ENCODE data around the gene SEZ6L2. TPM values are rescaled to one million over a fixed set of nuclear protein-coding genes. Genes with fewer than 3 reads are reported as not detected.
A peak's percentile ranks its signal among the peaks of the same experiment; 100 is the strongest.

SEZ6L2 gene
- total RNA-seq, 2 experiments from 2014 or later = 0.30 to 0.31 TPM

DNA sequence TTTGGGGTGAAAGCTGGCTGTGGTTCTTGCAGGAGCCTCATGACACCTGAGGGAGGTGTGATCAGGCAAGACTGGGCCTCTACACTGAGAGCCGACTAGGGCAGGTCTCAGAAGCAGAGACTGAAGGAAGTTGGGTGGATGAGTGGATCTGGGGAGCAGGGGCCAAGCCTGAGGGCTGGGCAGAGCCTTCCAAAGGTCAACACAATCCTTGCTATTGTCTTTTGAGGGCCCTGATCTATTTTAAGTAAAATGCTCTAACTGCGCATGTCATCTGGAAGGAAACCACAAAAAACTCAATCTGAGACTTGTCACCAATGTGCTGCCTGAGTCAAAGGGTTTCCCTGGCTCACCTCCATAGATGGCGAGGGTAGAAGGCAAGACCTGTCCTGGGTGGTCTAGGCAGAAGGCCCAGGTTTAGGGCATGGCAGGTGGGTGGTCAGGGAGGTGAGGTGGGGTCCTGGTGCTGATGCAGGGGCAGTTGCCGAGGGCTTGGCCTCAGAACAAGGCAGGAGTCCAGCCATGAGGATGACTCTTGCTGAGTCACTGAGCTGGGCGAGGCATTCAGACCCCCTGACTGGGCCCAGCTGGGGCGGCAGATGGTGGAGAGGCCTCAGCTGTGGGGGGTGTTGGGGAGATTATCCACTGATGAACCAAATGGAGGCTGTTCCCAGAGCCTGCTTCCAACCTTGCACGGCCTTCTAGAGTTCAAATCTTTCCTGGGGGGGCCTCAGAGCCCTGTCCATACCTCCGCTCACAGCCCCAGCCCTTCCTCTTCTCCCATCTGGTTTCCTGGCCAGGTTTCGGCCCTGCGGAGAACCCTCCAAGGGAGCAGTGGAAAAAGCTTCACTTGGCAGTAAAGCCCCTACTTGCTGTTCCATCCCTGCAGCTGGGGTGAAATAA, 74.0 kb downstream of the SEZ6L2 start:
- peak overlapping the region; percentile 90 for H3K27ac Mint-ChIP-seq
- CTCF ChIA-PET = interaction anchor here (0.6 to 6.3 kb wide), 7 partner anchors 9 to 125 kb away, joined by 3 to 77 read pairs (median 3); partner anchors contain the start of genes KCTD13 and PAGR1
- peaks cover 81% of the 10 kb centered on the region for H3K4me1 Mint-ChIP-seq (ENCODE audit: low read depth)
- peaks cover 14% of the 10 kb centered on the region for H3K36me3 Mint-ChIP-seq (ENCODE audit: low read depth)
- intact Hi-C loops (cut with micrococcal nuclease) = no loop called here
- H3K9me3 Mint-ChIP-seq = no peaks in the 10 kb centered on the region
- peak overlapping the region; percentile 55 for H3K4me3 Mint-ChIP-seq
- peak; percentile 78 for DNase-seq
- H3K27me3 Mint-ChIP-seq (ENCODE audit: low read depth) = no peaks in the 10 kb centered on the region

GRCh38 chr16:29824589-29825144, 74.7 kb downstream of the SEZ6L2 start:
- H3K27ac Mint-ChIP-seq = peak overlapping the region; percentile 90
- H3K9me3 Mint-ChIP-seq = no peaks in the 10 kb centered on the region
- H3K4me3 Mint-ChIP-seq = peak overlapping the region; percentile 55
- no peak for DNase-seq
- H3K4me1 Mint-ChIP-seq (ENCODE audit: low read depth) = peaks cover 81% of the 10 kb centered on the region
- CTCF ChIA-PET = interaction anchor here (0.6 to 6.3 kb wide), 7 partner anchors 8 to 136 kb away, joined by 3 to 77 read pairs (median 3); partner anchors contain the start of genes KCTD13 and PAGR1
- H3K27me3 Mint-ChIP-seq (ENCODE audit: low read depth) = no peaks in the 10 kb centered on the region
- peaks cover 18% of the 10 kb centered on the region for H3K36me3 Mint-ChIP-seq (ENCODE audit: low read depth)
- intact Hi-C loops (cut with micrococcal nuclease) = loop anchor here (5.0 kb wide), 2 partner anchors 148 to 548 kb away; partner anchors contain the start of genes MYL11, TAOK2 and TBC1D10B

- H3K27ac Mint-ChIP-seq = peak overlapping the region; percentile 98
Measured at GRCh38 chr16:29821643-29822115, 77.7 kb downstream of the SEZ6L2 start.

More at GRCh38 chr16:29821643-29822115, 77.7 kb downstream of the SEZ6L2 start:
- H3K9me3 Mint-ChIP-seq = no peaks in the 10 kb centered on the region
- DNase-seq = no peak
- no peaks in the 10 kb centered on the region for H3K27me3 Mint-ChIP-seq (ENCODE audit: low read depth)
- H3K36me3 Mint-ChIP-seq (ENCODE audit: low read depth) = peaks cover 33% of the 10 kb centered on the region
- H3K4me3 Mint-ChIP-seq = peak overlapping the region; percentile 94
- CTCF ChIA-PET = interaction anchor here (0.8 to 8.3 kb wide), 4 partner anchors 8 to 152 kb away, joined by 3 to 92 read pairs (median 3); partner anchors contain the start of gene TAOK2
- intact Hi-C loops (cut with micrococcal nuclease) = loop anchor here (2.0 to 5.0 kb wide), 3 partner anchors 17 to 551 kb away; partner anchors contain the start of genes MYL11, TAOK2 and TBC1D10B
- peaks cover 76% of the 10 kb centered on the region for H3K4me1 Mint-ChIP-seq (ENCODE audit: low read depth)

Other genes starting within 250 kb of the SEZ6L2 start
- 10 to 100 TPM; 51.9 to 53.2 TPM for gene SPN, start 236.3 kb downstream of the SEZ6L2 start, total RNA-seq
- gene QPRT, start 220.4 kb downstream of the SEZ6L2 start, total RNA-seq = 1 to 10 TPM; 8.3 to 9.2 TPM
- gene C16orf54, start 153.6 kb downstream of the SEZ6L2 start, total RNA-seq = 10 to 100 TPM; 11.4 to 12.1 TPM
- gene ZG16, start 121.3 kb downstream of the SEZ6L2 start, total RNA-seq = not detected
- gene KIF22, start 108.8 kb downstream of the SEZ6L2 start, total RNA-seq = 100 to 1,000 TPM; 201 to 209 TPM
- 100 to 1,000 TPM; 290 to 330 TPM for gene MAZ, start 93.0 kb downstream of the SEZ6L2 start, total RNA-seq
- under 1 TPM; 0.83 to 0.94 TPM for gene PRRT2, start 87.4 kb downstream of the SEZ6L2 start, total RNA-seq
- gene PAGR1, start 83.4 kb downstream of the SEZ6L2 start, total RNA-seq = 10 to 100 TPM; 16.9 to 19.3 TPM
- gene MVP, start 79.1 kb downstream of the SEZ6L2 start, total RNA-seq = 10 to 100 TPM; 84.1 to 86.9 TPM
- 10 to 100 TPM; 29.0 to 31.0 TPM for gene CDIPT, start 36.3 kb downstream of the SEZ6L2 start, total RNA-seq
- 1 to 10 TPM; 1.3 to 1.7 TPM for gene ASPHD1, start 938 bp upstream of the SEZ6L2 start, total RNA-seq
- 10 to 100 TPM; 25.8 to 29.4 TPM for gene KCTD13, start 26.7 kb upstream of the SEZ6L2 start, total RNA-seq
- gene TMEM219, start 62.5 kb upstream of the SEZ6L2 start, total RNA-seq = 10 to 100 TPM; 31.9 to 35.5 TPM
- 10 to 100 TPM; 20.9 to 21.6 TPM for gene TAOK2, start 74.3 kb upstream of the SEZ6L2 start, total RNA-seq
- 10 to 100 TPM; 40.8 to 43.9 TPM for gene HIRIP3, start 96.1 kb upstream of the SEZ6L2 start, total RNA-seq
- gene INO80E, start 96.7 kb upstream of the SEZ6L2 start, total RNA-seq = 10 to 100 TPM; 62.0 to 65.4 TPM
- under 1 TPM; 0.64 to 0.86 TPM for gene DOC2A, start 111.5 kb upstream of the SEZ6L2 start, total RNA-seq
- gene C16orf92, start 123.6 kb upstream of the SEZ6L2 start, total RNA-seq = not detected
- gene TLCD3B, start 131.7 kb upstream of the SEZ6L2 start, total RNA-seq = 1 to 10 TPM; 4.6 to 6.1 TPM
- 1,000 to 10,000 TPM; 1,750 to 1,795 TPM for gene ALDOA, start 166.2 kb upstream of the SEZ6L2 start, total RNA-seq
- gene PPP4C, start 176.4 kb upstream of the SEZ6L2 start, total RNA-seq = 100 to 1,000 TPM; 104 to 105 TPM
- gene TBX6, start 192.4 kb upstream of the SEZ6L2 start, total RNA-seq = 1 to 10 TPM; 3.6 to 4.7 TPM
- gene YPEL3, start 196.7 kb upstream of the SEZ6L2 start, total RNA-seq = 10 to 100 TPM; 24.6 to 27.3 TPM
- gene GDPD3, start 214.0 kb upstream of the SEZ6L2 start, total RNA-seq = 10 to 100 TPM in 1 of 2 experiments, 1 to 10 TPM in 1; 9.1 to 10.3 TPM
- gene MAPK3, start 223.7 kb upstream of the SEZ6L2 start, total RNA-seq = 10 to 100 TPM; 64.3 to 64.5 TPM

Data from activated naive CD4-positive, alpha-beta T cell treated with anti-CD3 and anti-CD28 coated beads for 36 hours (primary cell).